B cell (primary cell): Measurements from ENCODE around the gene DNAJC4. TPM values are rescaled to one million over a fixed set of nuclear protein-coding genes. Genes with fewer than 3 reads are reported as not detected.

Experiments
- ATAC-seq: fragments of 200-7000 bp; cut with Tn5 transposase; one replicate; pipeline ENCODE4 v1.10.0; 2021; ENCODE audit warnings: low read depth, mild to moderate bottlenecking, moderate number of reproducible peaks, moderate library complexity
- CTCF ChIA-PET: fragments of 350-600 bp; sonication (Branson Sonifier 250); formaldehyde crosslinking; loops from one replicate; lab custom pipeline; 2021; ENCODE audit warnings: antibody characterized with exemption, inconsistent platforms; lab: Charles Lee
- POLR2A ChIA-PET: fragments of 350-600 bp; sonication (Branson Sonifier 250); formaldehyde crosslinking; loops from one replicate; lab custom pipeline; 2021; ENCODE audit warnings: antibody characterized with exemption; lab: Charles Lee
- DNase-seq: peaks from one replicate; pipeline ENCODE4 v3.0.0; 2013
- H2AFZ ChIP-seq: 2 replicates; pipeline ENCODE4 v1.6.1; 2012; ENCODE audit warnings: mild to moderate bottlenecking, low read depth, low read length; ENCODE audit not compliant: insufficient read depth, poor library complexity, severe bottlenecking
- H3K27ac ChIP-seq, 2 donors: 1 replicate in 1 of 2; 2 replicates in 1 of 2; pipeline ENCODE4 v1.5.1; 2012 to 2013; ENCODE audit warnings: low read length in 2 of 2, mild to moderate bottlenecking in 2 of 2, moderate library complexity in 1 of 2
- H3K27me3 ChIP-seq, 4 experiments: fragments of 200-600 bp in 1 of 4; sonication (generic) in 1 of 4; replicated peaks in 1 of 4; 1 replicate in 2 of 4; 2 replicates in 2 of 4; pipeline versions ENCODE4 v1.6.1 to v1.7.0; 2013 to 2016; ENCODE audit warnings: low read length in 3 of 4, mild to moderate bottlenecking in 2 of 4, mixed read lengths in 1 of 4, moderate library complexity in 1 of 4; ENCODE audit not compliant: insufficient read depth in 4 of 4, control insufficient read depth in 3 of 4; ENCODE audit errors: control extremely low read depth in 1 of 4
- H3K36me3 ChIP-seq, 2 experiments: replicated peaks in 1 of 2; 1 replicate in 1 of 2; 2 replicates in 1 of 2; pipeline versions ENCODE4 v1.6.1 to v1.7.1; 2013; ENCODE audit warnings: low read length in 1 of 2; ENCODE audit not compliant: insufficient read depth in 2 of 2, control insufficient read depth in 1 of 2; ENCODE audit errors: control extremely low read depth in 1 of 2, extremely low read depth in 1 of 2
- H3K4me1 ChIP-seq, 2 donors: fragments of 200-600 bp in 1 of 2; sonication (generic) in 1 of 2; 1 replicate in 1 of 2; 2 replicates in 1 of 2; pipeline versions ENCODE4 v1.5.1 to v1.6.1; 2013 to 2017; ENCODE audit warnings: low read length in 2 of 2; ENCODE audit not compliant: control insufficient read depth in 2 of 2, insufficient read depth in 2 of 2
- H3K4me2 ChIP-seq: replicated peaks from 2 replicates; pipeline ENCODE3; 2012; ENCODE audit warnings: mild to moderate bottlenecking, low read depth, low read length; ENCODE audit not compliant: poor library complexity, severe bottlenecking
- H3K4me3 ChIP-seq, 5 experiments: fragments of 200-600 bp in 1 of 5; sonication (generic) in 1 of 5; 1 replicate in 3 of 5; 2 replicates in 2 of 5; pipeline versions ENCODE4 v1.5.1 to v1.7.0; 2011 to 2016; ENCODE audit warnings: low read length in 4 of 5, mild to moderate bottlenecking in 4 of 5, low read depth in 2 of 5, control low read depth in 1 of 5, moderate library complexity in 1 of 5; ENCODE audit not compliant: insufficient read depth in 1 of 5; ENCODE audit errors: control extremely low read depth in 1 of 5, extremely low read depth in 1 of 5
- H3K79me2 ChIP-seq: fragments of 200-600 bp; sonication (generic); one replicate; pipeline ENCODE4 v1.6.0; 2016; ENCODE audit warnings: low read length; ENCODE audit not compliant: control insufficient read depth, insufficient read depth
- H3K9ac ChIP-seq: fragments of 200-600 bp; sonication (generic); 2 replicates; pipeline ENCODE4 v1.6.1; 2017; ENCODE audit warnings: mild to moderate bottlenecking, low read length, moderate library complexity
- H3K9me3 ChIP-seq, 3 donors: one replicate each; pipeline versions ENCODE4 v1.6.1 to v1.7.1; 2013; ENCODE audit warnings: low read length in 2 of 3; ENCODE audit not compliant: control insufficient read depth in 2 of 3, insufficient read depth in 1 of 3; ENCODE audit errors: control extremely low read depth in 1 of 3
- H4K20me1 ChIP-seq: 2 replicates; pipeline ENCODE4 v1.6.0; 2012; ENCODE audit warnings: mild to moderate bottlenecking, low read length; ENCODE audit not compliant: insufficient read depth, control insufficient read depth, poor library complexity, severe bottlenecking
- H3K27ac Mint-ChIP-seq: one replicate; pipeline ENCODE4 v1.8.0; 2021; ENCODE audit warnings: mixed read lengths
- H3K27me3 Mint-ChIP-seq: one replicate; pipeline ENCODE4 v1.8.0; 2021; ENCODE audit warnings: mixed read lengths
- H3K4me1 Mint-ChIP-seq: one replicate; pipeline ENCODE4 v1.8.0; 2021; ENCODE audit warnings: mixed read lengths
- H3K4me3 Mint-ChIP-seq: one replicate; pipeline ENCODE4 v1.8.0; 2021; ENCODE audit warnings: mixed read lengths
- H3K9me3 Mint-ChIP-seq: one replicate; pipeline ENCODE4 v1.8.0; 2022; ENCODE audit warnings: mixed read lengths; ENCODE audit not compliant: insufficient read depth
- EZH2 ChIP-seq: IDR thresholded peaks from 2 replicates; pipeline ENCODE4 v1.6.1; 2012; ENCODE audit warnings: borderline replicate concordance, low read depth, mild to moderate bottlenecking, moderate library complexity, low read length; ENCODE audit not compliant: insufficient read depth, poor library complexity, severe bottlenecking
- WGBS: methylation state at CpG from one replicate; pipeline ENCODE4 v1.1.5; 2013; ENCODE audit warnings: missing lambda C conversion rate; ENCODE audit not compliant: insufficient coverage; 5-methylcytosine and 5-hydroxymethylcytosine counted together
- intact Hi-C: fragments of 100-400 bp; cut with micrococcal nuclease; formaldehyde crosslinking; loops from one replicate; pipeline ENCODE4 v1.10.0; 2022
- polyA plus RNA-seq: library from polyadenylated mRNA; depleted of rRNA; stranded (reverse); fragments of >200 nt; gene quantifications from 2 replicates; pipeline ENCODE4 v1.2.3, GENCODE V29; 2012
- total RNA-seq, 2 donors: library from RNA; stranded (reverse); fragments of 120-200 nt in 1 of 2; gene quantifications; 1 replicate in 1 of 2; 2 replicates in 1 of 2; pipeline versions ENCODE4 v1.2.3 to v1.2.4, GENCODE V29; 2013 to 2022
- TF ChIP-seq, protein P1 (sequence below): fragments of 200-600 bp; IDR thresholded peaks from one replicate; pipeline ENCODE4 v1.8.0; 2022; ENCODE audit warnings: antibody characterized with exemption, mild to moderate bottlenecking

The DNAJC4 gene
- total and polyA plus RNA-seq, 2 donors (not counting 1 experiment from before 2014, with no cell fraction given) = 74.4 to 105 TPM

GRCh38 chr11:64265176-64266160 is 35.1 kb downstream of the DNAJC4 start:
- Histone ChIP-seq H3K27me3 (no peaks in the 10 kb centered on the region), H3K27ac (no peak overlapping the region), H3K4me2 (no peak overlapping the region), H3K9me3 (peaks cover 0 to 3% (median 0%) of the 10 kb centered on the region in 3 donors), H2AFZ (no peak overlapping the region), H3K4me1 (peaks cover 9 to 17% of the 10 kb centered on the region in 2 donors), H4K20me1 (no peaks in the 10 kb centered on the region), H3K9ac (no peak overlapping the region), H3K79me2 (no peaks in the 10 kb centered on the region), H3K4me3 (no peak overlapping the region), H3K36me3 (no peaks in the 10 kb centered on the region)
- Mint-ChIP-seq H3K9me3 (no peaks in the 10 kb centered on the region), H3K4me3 (no peak overlapping the region), H3K27me3 (no peaks in the 10 kb centered on the region), H3K4me1 (peaks cover 15% of the 10 kb centered on the region), H3K27ac (no peak overlapping the region)
- DNase-seq (no peak), ATAC-seq (no peak)
- intact Hi-C loops = no loop called here
- no peak for TF ChIP-seq EZH2
- TF ChIP-seq, protein P1, sequence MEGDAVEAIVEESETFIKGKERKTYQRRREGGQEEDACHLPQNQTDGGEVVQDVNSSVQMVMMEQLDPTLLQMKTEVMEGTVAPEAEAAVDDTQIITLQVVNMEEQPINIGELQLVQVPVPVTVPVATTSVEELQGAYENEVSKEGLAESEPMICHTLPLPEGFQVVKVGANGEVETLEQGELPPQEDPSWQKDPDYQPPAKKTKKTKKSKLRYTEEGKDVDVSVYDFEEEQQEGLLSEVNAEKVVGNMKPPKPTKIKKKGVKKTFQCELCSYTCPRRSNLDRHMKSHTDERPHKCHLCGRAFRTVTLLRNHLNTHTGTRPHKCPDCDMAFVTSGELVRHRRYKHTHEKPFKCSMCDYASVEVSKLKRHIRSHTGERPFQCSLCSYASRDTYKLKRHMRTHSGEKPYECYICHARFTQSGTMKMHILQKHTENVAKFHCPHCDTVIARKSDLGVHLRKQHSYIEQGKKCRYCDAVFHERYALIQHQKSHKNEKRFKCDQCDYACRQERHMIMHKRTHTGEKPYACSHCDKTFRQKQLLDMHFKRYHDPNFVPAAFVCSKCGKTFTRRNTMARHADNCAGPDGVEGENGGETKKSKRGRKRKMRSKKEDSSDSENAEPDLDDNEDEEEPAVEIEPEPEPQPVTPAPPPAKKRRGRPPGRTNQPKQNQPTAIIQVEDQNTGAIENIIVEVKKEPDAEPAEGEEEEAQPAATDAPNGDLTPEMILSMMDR = no peak
- ChIA-PET CTCF (interaction anchor here (1.0 kb wide), 1 partner anchor 14 kb away, joined by 3 read pairs; the partner anchor contains the start of gene PLCB3), POLR2A (interaction anchor here (1.5 kb wide), 1 partner anchor 60 kb away, joined by 5 read pairs; the partner anchor contains the start of gene FERMT3)
- 83% methylated on average over 35 of the region's 35 CpGs for WGBS

GRCh38 chr11:64266339-64266738 is 36.0 kb downstream of the DNAJC4 start:
- no peak overlapping the region for H3K4me3 Mint-ChIP-seq
- peaks cover 0 to 3% (median 0%) of the 10 kb centered on the region in 3 donors for H3K9me3 ChIP-seq
- no peak overlapping the region for H3K27ac Mint-ChIP-seq
- H3K4me2 ChIP-seq = no peak overlapping the region
- H3K36me3 ChIP-seq = no peaks in the 10 kb centered on the region
- no peaks in the 10 kb centered on the region for H3K27me3 Mint-ChIP-seq
- 94% methylated on average over 14 of the region's 15 CpGs for WGBS
- H3K79me2 ChIP-seq = no peaks in the 10 kb centered on the region
- no peaks in the 10 kb centered on the region for H3K9me3 Mint-ChIP-seq
- peaks cover 9 to 21% of the 10 kb centered on the region in 2 donors for H3K4me1 ChIP-seq
- ChIA-PET POLR2A (no interaction called here), CTCF (no interaction called here)
- H3K9ac ChIP-seq = no peak overlapping the region
- TF ChIP-seq, protein P1 = no peak
- no peak for TF ChIP-seq EZH2
- DNase-seq = no peak
- peaks cover 15% of the 10 kb centered on the region for H3K4me1 Mint-ChIP-seq
- H4K20me1 ChIP-seq = no peaks in the 10 kb centered on the region
- ATAC-seq = no peak
- H3K27ac ChIP-seq = no peak overlapping the region
- no peak overlapping the region for H2AFZ ChIP-seq
- H3K27me3 ChIP-seq = no peaks in the 10 kb centered on the region
- no peak overlapping the region for H3K4me3 ChIP-seq
- intact Hi-C loops = no loop called here
